ENCODE results near the gene CCNK. TPM values are rescaled to one million over a fixed set of nuclear protein-coding genes. Genes with fewer than 3 reads are reported as not detected.
A peak's percentile ranks its signal among the peaks of the same experiment; 100 is the strongest.

Gene CCNK
- total RNA-seq, 1 donor from 2014 or later: 66.2 TPM

DNA sequence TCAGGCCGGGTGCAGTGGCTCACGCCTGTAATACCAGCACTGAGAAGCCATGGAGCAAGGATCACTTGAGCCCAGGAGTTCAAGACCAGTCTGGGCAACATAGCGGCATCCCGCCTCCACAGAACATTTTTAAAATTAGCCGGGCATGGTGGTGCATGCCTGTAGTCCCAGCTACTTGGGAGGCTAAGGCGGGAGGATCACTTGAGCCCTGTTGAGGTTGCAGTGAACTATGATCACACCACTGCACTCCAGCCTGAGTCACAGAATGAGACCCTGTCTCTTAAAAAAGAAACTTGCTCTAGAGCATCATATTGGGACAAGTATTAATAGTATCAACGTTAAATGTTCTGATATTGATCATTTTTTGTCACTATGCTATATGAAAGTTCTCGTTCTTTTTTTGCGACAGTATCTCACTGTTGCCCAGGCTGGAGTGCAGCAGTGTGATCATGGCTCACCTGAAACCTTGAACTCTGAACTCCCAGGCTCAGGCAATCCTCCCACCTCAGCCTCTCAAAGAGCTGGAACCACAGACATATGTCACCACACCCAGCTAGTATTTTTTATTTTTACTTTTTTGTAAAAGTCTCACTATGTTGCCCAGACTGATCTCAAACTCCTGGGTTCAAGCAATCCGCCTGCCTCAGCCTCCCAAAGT lies 75.1 kb downstream of the CCNK start:
- no peaks in the 10 kb centered on the region for H3K9me3 Mint-ChIP-seq
- DNase-seq (ENCODE audit: extremely low spot score, unreplicated experiment): no peak
- TF ChIP-seq, protein P1, sequence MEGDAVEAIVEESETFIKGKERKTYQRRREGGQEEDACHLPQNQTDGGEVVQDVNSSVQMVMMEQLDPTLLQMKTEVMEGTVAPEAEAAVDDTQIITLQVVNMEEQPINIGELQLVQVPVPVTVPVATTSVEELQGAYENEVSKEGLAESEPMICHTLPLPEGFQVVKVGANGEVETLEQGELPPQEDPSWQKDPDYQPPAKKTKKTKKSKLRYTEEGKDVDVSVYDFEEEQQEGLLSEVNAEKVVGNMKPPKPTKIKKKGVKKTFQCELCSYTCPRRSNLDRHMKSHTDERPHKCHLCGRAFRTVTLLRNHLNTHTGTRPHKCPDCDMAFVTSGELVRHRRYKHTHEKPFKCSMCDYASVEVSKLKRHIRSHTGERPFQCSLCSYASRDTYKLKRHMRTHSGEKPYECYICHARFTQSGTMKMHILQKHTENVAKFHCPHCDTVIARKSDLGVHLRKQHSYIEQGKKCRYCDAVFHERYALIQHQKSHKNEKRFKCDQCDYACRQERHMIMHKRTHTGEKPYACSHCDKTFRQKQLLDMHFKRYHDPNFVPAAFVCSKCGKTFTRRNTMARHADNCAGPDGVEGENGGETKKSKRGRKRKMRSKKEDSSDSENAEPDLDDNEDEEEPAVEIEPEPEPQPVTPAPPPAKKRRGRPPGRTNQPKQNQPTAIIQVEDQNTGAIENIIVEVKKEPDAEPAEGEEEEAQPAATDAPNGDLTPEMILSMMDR (conservative IDR thresholded peaks at IDR 0.05): no peak
- no peaks in the 10 kb centered on the region for H3K27me3 Mint-ChIP-seq
- peaks cover 24% of the 10 kb centered on the region for H3K4me1 Mint-ChIP-seq (ENCODE audit: unreplicated experiment)
- H3K4me3 Mint-ChIP-seq: no peak overlapping the region
- peak overlapping the region; percentile 69 for H3K27ac Mint-ChIP-seq
- H3K36me3 Mint-ChIP-seq: peaks cover 5% of the 10 kb centered on the region

DNA sequence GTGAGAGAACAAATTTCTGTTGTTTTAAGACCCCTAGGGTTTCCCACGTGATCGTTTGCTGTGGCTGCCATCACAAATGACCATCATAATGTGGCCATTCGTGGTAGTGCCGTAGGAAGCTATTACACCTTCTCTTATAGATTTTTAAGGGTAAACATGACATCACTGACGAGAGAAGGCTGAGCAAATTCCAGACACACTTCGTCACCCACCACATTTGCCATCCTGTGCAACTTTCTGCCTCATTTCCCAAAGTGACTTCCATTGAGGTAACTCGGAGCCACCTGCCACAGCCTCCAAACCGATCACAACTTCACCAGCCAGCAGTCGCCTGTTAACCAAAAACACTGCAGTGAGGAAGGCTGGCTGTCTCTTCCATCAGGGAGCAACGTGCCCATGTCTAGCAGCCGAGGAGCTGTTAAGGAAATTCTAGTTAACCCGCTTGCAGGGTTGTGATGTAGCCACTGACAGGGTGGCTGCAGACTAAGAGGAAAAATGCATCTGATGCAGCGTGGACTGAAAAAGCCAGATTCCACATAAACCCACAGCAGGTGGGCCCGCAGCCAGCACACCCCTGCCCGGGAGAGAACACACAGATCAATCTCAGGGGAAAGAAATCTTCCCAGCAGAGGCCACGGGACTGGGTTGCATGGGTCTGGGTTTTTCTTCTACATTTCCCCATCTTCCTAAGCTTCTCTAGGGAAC lies 78.2 kb downstream of the CCNK start:
- H3K27me3 Mint-ChIP-seq: no peaks in the 10 kb centered on the region
- no peak for DNase-seq (ENCODE audit: extremely low spot score, unreplicated experiment)
- H3K27ac Mint-ChIP-seq: peak overlapping the region; percentile 74
- no peaks in the 10 kb centered on the region for H3K9me3 Mint-ChIP-seq
- peak overlapping the region; percentile 12 for H3K4me3 Mint-ChIP-seq
- H3K4me1 Mint-ChIP-seq (ENCODE audit: unreplicated experiment): peaks cover 47% of the 10 kb centered on the region
- peaks cover 5% of the 10 kb centered on the region for H3K36me3 Mint-ChIP-seq
- TF ChIP-seq, protein P1 (conservative IDR thresholded peaks at IDR 0.05): peak; percentile 22

DNA sequence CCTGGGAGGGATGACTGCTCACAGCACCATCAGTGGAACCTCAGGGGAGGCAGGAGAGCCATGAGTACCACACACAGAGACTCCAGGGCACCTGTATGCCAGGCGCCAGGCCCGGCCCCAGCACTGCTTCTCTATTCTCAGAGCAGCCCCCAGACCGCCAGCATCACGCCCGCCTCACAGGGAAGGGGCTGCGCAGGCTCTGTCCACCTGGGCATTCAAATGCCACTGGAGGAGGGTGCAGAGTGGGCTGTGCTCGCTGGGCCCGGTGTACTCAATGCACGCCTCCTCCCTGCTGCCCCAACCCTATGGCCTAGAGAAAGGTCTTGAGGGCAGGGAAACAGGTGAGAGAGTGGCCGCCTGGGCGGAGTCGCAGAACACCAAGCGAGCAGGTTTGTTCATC lies 79.2 kb downstream of the CCNK start:
- TF ChIP-seq, protein P1 (conservative IDR thresholded peaks at IDR 0.05): no peak
- H3K4me1 Mint-ChIP-seq (ENCODE audit: unreplicated experiment): peaks cover 52% of the 10 kb centered on the region
- H3K27me3 Mint-ChIP-seq: no peaks in the 10 kb centered on the region
- no peak overlapping the region for H3K4me3 Mint-ChIP-seq
- no peak for DNase-seq (ENCODE audit: extremely low spot score, unreplicated experiment)
- H3K36me3 Mint-ChIP-seq: peaks cover 5% of the 10 kb centered on the region
- H3K27ac Mint-ChIP-seq: no peak overlapping the region
- no peaks in the 10 kb centered on the region for H3K9me3 Mint-ChIP-seq

DNA sequence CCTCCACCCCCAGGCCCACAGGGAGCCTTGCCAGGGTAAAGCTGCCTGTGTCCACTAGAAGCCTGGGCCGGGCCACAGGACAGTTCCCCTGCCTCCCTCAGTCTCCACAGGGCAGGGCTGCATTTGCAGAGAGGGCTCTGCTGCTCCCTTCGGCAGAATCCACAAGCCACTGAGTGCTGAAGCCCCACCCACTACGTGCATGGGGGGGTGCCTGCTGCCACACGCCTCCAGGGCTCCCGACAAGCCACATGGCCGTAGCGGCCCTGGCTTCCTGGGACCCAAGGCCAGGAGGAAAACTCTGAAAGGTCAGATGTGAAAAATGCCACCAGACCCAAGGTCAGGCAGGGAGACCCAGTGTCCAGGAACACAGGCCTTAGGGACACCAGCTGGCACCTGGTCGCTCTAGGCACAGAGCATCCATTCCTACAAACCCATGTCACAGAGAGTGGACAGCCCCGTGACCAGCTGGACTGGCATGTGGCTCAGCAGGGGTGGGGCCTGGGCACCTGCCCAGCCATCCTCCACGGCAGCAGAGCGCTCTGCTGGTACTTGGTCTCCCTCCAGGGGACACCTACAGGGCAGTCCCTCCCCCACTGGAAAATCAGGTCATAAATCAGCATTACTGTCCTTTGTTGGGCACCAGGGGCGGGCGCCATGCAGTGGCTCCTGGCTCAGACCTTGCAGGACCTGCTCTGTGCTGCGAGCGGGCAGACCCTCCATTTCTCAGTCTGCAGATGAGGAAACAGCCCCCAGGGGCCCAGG lies 79.9 kb downstream of the CCNK start:
- Mint-ChIP-seq H3K27me3 (no peaks in the 10 kb centered on the region), H3K9me3 (no peaks in the 10 kb centered on the region), H3K36me3 (peaks cover 5% of the 10 kb centered on the region), H3K4me3 (no peak overlapping the region), H3K27ac (no peak overlapping the region), H3K4me1 (ENCODE audit: unreplicated experiment) (peaks cover 54% of the 10 kb centered on the region)
- TF ChIP-seq, protein P1 (conservative IDR thresholded peaks at IDR 0.05): no peak
- DNase-seq (ENCODE audit: extremely low spot score, unreplicated experiment): no peak

DNA sequence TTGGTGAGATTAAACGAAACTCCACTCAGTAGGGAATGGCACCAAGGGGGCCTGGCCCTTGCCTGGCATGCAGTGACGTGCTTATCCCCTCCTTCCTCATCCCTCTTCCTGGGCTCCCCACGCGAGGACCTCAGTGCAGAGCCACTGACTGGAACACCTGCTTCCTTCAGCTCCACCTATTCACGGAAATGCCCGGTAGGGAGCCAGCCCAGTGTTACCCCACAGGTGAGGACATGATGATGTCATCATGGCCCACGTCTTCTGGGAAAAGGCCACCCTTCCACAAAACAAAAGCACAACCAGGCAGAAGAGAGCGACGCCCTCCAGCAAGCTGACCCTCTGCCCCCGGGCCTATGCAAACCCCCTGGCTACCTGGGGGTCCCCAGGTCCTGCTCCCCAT lies 80.7 kb downstream of the CCNK start:
- Mint-ChIP-seq H3K27ac (peak overlapping the region; percentile 52), H3K4me3 (no peak overlapping the region), H3K36me3 (peaks cover 5% of the 10 kb centered on the region), H3K27me3 (no peaks in the 10 kb centered on the region), H3K9me3 (no peaks in the 10 kb centered on the region), H3K4me1 (ENCODE audit: unreplicated experiment) (peaks cover 58% of the 10 kb centered on the region)
- TF ChIP-seq, protein P1 (conservative IDR thresholded peaks at IDR 0.05): no peak
- no peak for DNase-seq (ENCODE audit: extremely low spot score, unreplicated experiment)

Other genes with a start within 250 kb of the CCNK start
- gene BCL11B, start 209.2 kb upstream of the CCNK start, total RNA-seq (ENCODE audit: low replicate concordance): 11.4 and 32.0 TPM in 2 replicates
- 50.2 and 52.7 TPM in 2 replicates for gene SETD3, start 550 bp upstream of the CCNK start, total RNA-seq (ENCODE audit: low replicate concordance)
- 49.1 and 83.8 TPM in 2 replicates for gene CCDC85C, start 122.8 kb downstream of the CCNK start, total RNA-seq (ENCODE audit: low replicate concordance)
- gene HHIPL1, start 163.7 kb downstream of the CCNK start, total RNA-seq (ENCODE audit: low replicate concordance): 0.19 and 1.4 TPM in 2 replicates
- 0.98 and 4.7 TPM in 2 replicates for gene CYP46A1, start 202.9 kb downstream of the CCNK start, total RNA-seq (ENCODE audit: low replicate concordance)

All from type B pancreatic cell (in vitro differentiated cells).